ENCODE measurements around the gene ROBO4. TPM values are rescaled to one million over a fixed set of nuclear protein-coding genes. Genes with fewer than 3 reads are reported as not detected.

ROBO4 gene
- total and polyA plus RNA-seq, 2 donors (not counting 1 experiment from before 2014, with no cell fraction given) = not detected

DNA sequence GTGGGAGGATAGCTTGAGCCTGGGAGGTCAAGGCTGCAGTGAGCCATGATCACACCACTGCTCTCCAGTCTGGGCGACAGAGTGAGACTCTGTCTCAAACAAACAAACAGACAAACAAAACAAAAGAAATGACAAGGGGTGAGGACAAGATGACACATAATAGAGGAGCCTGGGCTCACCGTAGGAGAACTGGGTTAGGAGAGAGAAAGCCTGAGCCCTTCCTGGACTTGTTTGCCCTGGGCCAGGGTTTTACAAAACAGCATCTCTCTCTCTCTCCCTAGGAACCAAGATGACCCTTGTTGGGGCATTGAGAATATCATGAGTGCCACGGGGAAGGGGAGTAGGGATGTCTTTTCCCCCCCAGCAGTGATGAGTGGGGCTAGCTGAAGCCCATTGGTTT is 16.7 kb downstream of the ROBO4 start:
- H3K27me3 ChIP-seq (replicated peaks in 1 of 4; ENCODE audit: control extremely low read depth in 1 of 4, control insufficient read depth in 3 of 4, insufficient read depth in 4 of 4, low read length in 3 of 4) = peaks cover 0 to 33% (median 9%) of the 10 kb centered on the region in 4 experiments
- no peaks in the 10 kb centered on the region for H4K20me1 ChIP-seq (ENCODE audit: control insufficient read depth, insufficient read depth, low read length, poor library complexity, severe bottlenecking)
- H3K9ac ChIP-seq (ENCODE audit: low read length) = no peak overlapping the region
- no peak overlapping the region for H3K27ac Mint-ChIP-seq
- intact Hi-C loops (cut with micrococcal nuclease) = no loop called here
- no peak overlapping the region for H3K4me3 Mint-ChIP-seq
- no peak overlapping the region for H3K4me3 ChIP-seq (ENCODE audit: control extremely low read depth in 1 of 5, extremely low read depth in 1 of 5, insufficient read depth in 1 of 5, low read depth in 2 of 5, low read length in 4 of 5)
- no peak for DNase-seq
- H3K27me3 Mint-ChIP-seq = peaks cover 39% of the 10 kb centered on the region
- no peaks in the 10 kb centered on the region for H3K79me2 ChIP-seq (ENCODE audit: control insufficient read depth, insufficient read depth, low read length)
- ChIA-PET POLR2A (no interaction called here), CTCF (interaction anchor here (0.7 to 2.0 kb wide), 5 partner anchors 10 to 479 kb away, joined by 3 to 6 read pairs (median 4); no protein-coding TSS in a partner anchor)
- H3K4me1 Mint-ChIP-seq = peaks cover 18% of the 10 kb centered on the region
- peaks cover 13 to 14% of the 10 kb centered on the region in 2 donors for H3K4me1 ChIP-seq (ENCODE audit: control insufficient read depth in 2 of 2, insufficient read depth in 2 of 2, low read length in 2 of 2)
- H3K27ac ChIP-seq (ENCODE audit: low read length in 2 of 2) = no peak overlapping the region
- H3K9me3 Mint-ChIP-seq (ENCODE audit: insufficient read depth) = no peaks in the 10 kb centered on the region
- no peak overlapping the region for H2AFZ ChIP-seq (ENCODE audit: insufficient read depth, low read depth, low read length, poor library complexity, severe bottlenecking)
- no peak for ATAC-seq (ENCODE audit: low read depth)
- H3K4me2 ChIP-seq (replicated peaks; ENCODE audit: low read depth, low read length, poor library complexity, severe bottlenecking) = no peak overlapping the region
- WGBS (ENCODE audit: insufficient coverage) = no CpG with 5 or more reads among the region's 3 CpGs
- H3K9me3 ChIP-seq (ENCODE audit: control extremely low read depth in 1 of 3, control insufficient read depth in 2 of 3, insufficient read depth in 1 of 3, low read length in 2 of 3) = peaks cover 0 to 19% (median 0%) of the 10 kb centered on the region in 3 donors
- TF ChIP-seq EZH2 (IDR thresholded peaks at IDR 0.05; ENCODE audit: borderline replicate concordance, insufficient read depth, low read depth, low read length, poor library complexity, severe bottlenecking) = no peak
- TF ChIP-seq, protein P1, sequence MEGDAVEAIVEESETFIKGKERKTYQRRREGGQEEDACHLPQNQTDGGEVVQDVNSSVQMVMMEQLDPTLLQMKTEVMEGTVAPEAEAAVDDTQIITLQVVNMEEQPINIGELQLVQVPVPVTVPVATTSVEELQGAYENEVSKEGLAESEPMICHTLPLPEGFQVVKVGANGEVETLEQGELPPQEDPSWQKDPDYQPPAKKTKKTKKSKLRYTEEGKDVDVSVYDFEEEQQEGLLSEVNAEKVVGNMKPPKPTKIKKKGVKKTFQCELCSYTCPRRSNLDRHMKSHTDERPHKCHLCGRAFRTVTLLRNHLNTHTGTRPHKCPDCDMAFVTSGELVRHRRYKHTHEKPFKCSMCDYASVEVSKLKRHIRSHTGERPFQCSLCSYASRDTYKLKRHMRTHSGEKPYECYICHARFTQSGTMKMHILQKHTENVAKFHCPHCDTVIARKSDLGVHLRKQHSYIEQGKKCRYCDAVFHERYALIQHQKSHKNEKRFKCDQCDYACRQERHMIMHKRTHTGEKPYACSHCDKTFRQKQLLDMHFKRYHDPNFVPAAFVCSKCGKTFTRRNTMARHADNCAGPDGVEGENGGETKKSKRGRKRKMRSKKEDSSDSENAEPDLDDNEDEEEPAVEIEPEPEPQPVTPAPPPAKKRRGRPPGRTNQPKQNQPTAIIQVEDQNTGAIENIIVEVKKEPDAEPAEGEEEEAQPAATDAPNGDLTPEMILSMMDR (IDR thresholded peaks at IDR 0.05) = no peak
- no peaks in the 10 kb centered on the region for H3K36me3 ChIP-seq (replicated peaks in 1 of 2; ENCODE audit: control extremely low read depth in 1 of 2, control insufficient read depth in 1 of 2, extremely low read depth in 1 of 2, insufficient read depth in 2 of 2, low read length in 1 of 2)

DNA sequence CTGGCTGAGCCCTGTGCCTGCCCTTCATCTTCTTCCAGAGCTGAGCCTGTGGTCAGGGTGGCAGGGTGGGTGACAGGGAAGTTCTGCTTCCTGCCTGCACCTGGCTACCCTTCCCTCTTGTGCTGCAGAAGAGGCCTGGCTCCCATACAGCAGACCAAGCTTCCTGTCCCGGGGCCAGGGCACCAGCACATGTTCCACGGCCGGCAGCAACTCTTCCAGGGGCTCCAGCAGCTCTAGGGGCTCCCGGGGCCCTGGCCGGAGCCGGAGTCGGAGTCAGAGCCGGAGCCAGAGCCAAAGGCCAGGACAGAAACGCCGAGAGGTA is 17.4 kb downstream of the ROBO4 start:
- Mint-ChIP-seq H3K4me1 (peaks cover 24% of the 10 kb centered on the region), H3K9me3 (ENCODE audit: insufficient read depth) (no peaks in the 10 kb centered on the region), H3K4me3 (no peak overlapping the region), H3K27ac (no peak overlapping the region), H3K27me3 (peaks cover 46% of the 10 kb centered on the region)
- H3K4me2 ChIP-seq (replicated peaks; ENCODE audit: low read depth, low read length, poor library complexity, severe bottlenecking) = no peak overlapping the region
- peaks cover 0 to 22% (median 0%) of the 10 kb centered on the region in 3 donors for H3K9me3 ChIP-seq (ENCODE audit: control extremely low read depth in 1 of 3, control insufficient read depth in 2 of 3, insufficient read depth in 1 of 3, low read length in 2 of 3)
- no peak overlapping the region for H3K4me3 ChIP-seq (ENCODE audit: control extremely low read depth in 1 of 5, extremely low read depth in 1 of 5, insufficient read depth in 1 of 5, low read depth in 2 of 5, low read length in 4 of 5)
- H3K4me1 ChIP-seq (ENCODE audit: control insufficient read depth in 2 of 2, insufficient read depth in 2 of 2, low read length in 2 of 2) = peaks cover 19 to 20% of the 10 kb centered on the region in 2 donors
- no peak overlapping the region for H3K9ac ChIP-seq (ENCODE audit: low read length)
- H2AFZ ChIP-seq (ENCODE audit: insufficient read depth, low read depth, low read length, poor library complexity, severe bottlenecking) = no peak overlapping the region
- intact Hi-C loops (cut with micrococcal nuclease) = no loop called here
- H3K79me2 ChIP-seq (ENCODE audit: control insufficient read depth, insufficient read depth, low read length) = no peaks in the 10 kb centered on the region
- H3K27me3 ChIP-seq (replicated peaks in 1 of 4; ENCODE audit: control extremely low read depth in 1 of 4, control insufficient read depth in 3 of 4, insufficient read depth in 4 of 4, low read length in 3 of 4) = peaks cover 0 to 40% (median 13%) of the 10 kb centered on the region in 4 experiments
- CTCF ChIA-PET = interaction anchor here (1.0 to 1.8 kb wide), 2 partner anchors 11 to 13 kb away, joined by 3 to 5 read pairs; no protein-coding TSS in a partner anchor
- H3K27ac ChIP-seq (ENCODE audit: low read length in 2 of 2) = no peak overlapping the region
- 51% methylated on average over 10 of the region's 10 CpGs for WGBS (ENCODE audit: insufficient coverage)
- no peak for TF ChIP-seq EZH2 (IDR thresholded peaks at IDR 0.05; ENCODE audit: borderline replicate concordance, insufficient read depth, low read depth, low read length, poor library complexity, severe bottlenecking)
- TF ChIP-seq, protein P1 (IDR thresholded peaks at IDR 0.05) = no peak
- POLR2A ChIA-PET = no interaction called here
- no peak for ATAC-seq (ENCODE audit: low read depth)
- H4K20me1 ChIP-seq (ENCODE audit: control insufficient read depth, insufficient read depth, low read length, poor library complexity, severe bottlenecking) = no peaks in the 10 kb centered on the region
- DNase-seq = no peak
- H3K36me3 ChIP-seq (replicated peaks in 1 of 2; ENCODE audit: control extremely low read depth in 1 of 2, control insufficient read depth in 1 of 2, extremely low read depth in 1 of 2, insufficient read depth in 2 of 2, low read length in 1 of 2) = no peaks in the 10 kb centered on the region
